BJ (cell line): Measurements from ENCODE around the gene SELENOV. TPM values are rescaled to one million over a fixed set of nuclear protein-coding genes. Genes with fewer than 3 reads are reported as not detected.

ENCODE experiments used
- CTCF ChIA-PET: fragments of 350-600 bp; formaldehyde crosslinking; extraction: SDS; loops from one replicate; lab custom pipeline; 2021; ENCODE audit warnings: antibody characterized with exemption, inconsistent platforms; lab: Yijun Ruan, JAX
- POLR2A ChIA-PET: fragments of 300-600 bp; sonication (Branson Sonifier 250); formaldehyde crosslinking; extraction: SDS; loops from one replicate; lab custom pipeline; 2021; ENCODE audit warnings: antibody characterized with exemption; lab: Charles Lee
- DNase-seq: peaks from one replicate; pipeline ENCODE4 v3.0.0-alpha.2; 2011; ENCODE audit warnings: low read depth
- H3K27me3 ChIP-seq: 2 replicates; pipeline ENCODE4 v1.6.0; 2011; ENCODE audit warnings: low read length; ENCODE audit not compliant: control insufficient read depth, insufficient read depth
- H3K36me3 ChIP-seq: 2 replicates; pipeline ENCODE4 v1.5.1; 2011; ENCODE audit warnings: low read length; ENCODE audit not compliant: control insufficient read depth, insufficient read depth
- H3K4me3 ChIP-seq: 2 replicates; pipeline ENCODE4 v1.5.1; 2011; ENCODE audit warnings: low read depth, mild to moderate bottlenecking, control low read depth, low read length
- polyA plus RNA-seq: library from polyadenylated mRNA; depleted of rRNA; stranded (reverse); fragments of >200 nt; gene quantifications from 2 replicates; pipeline ENCODE4 v1.2.3, GENCODE V29; 2011
- TF ChIP-seq, protein P1 (sequence below): IDR thresholded peaks from 2 replicates; pipeline ENCODE4 v1.5.1; 2011; ENCODE audit warnings: low read depth, mild to moderate bottlenecking, control low read depth, inconsistent platforms, low read length, moderate library complexity; ENCODE audit not compliant: insufficient read depth

The SELENOV gene
- polyA plus RNA-seq, 1 experiment, result not detected

- Histone ChIP-seq H3K36me3 (peaks cover 8% of the 10 kb centered on the region), H3K4me3 (peak overlapping the region; percentile 91), H3K27me3 (no peaks in the 10 kb centered on the region)
- TF ChIP-seq, protein P1, sequence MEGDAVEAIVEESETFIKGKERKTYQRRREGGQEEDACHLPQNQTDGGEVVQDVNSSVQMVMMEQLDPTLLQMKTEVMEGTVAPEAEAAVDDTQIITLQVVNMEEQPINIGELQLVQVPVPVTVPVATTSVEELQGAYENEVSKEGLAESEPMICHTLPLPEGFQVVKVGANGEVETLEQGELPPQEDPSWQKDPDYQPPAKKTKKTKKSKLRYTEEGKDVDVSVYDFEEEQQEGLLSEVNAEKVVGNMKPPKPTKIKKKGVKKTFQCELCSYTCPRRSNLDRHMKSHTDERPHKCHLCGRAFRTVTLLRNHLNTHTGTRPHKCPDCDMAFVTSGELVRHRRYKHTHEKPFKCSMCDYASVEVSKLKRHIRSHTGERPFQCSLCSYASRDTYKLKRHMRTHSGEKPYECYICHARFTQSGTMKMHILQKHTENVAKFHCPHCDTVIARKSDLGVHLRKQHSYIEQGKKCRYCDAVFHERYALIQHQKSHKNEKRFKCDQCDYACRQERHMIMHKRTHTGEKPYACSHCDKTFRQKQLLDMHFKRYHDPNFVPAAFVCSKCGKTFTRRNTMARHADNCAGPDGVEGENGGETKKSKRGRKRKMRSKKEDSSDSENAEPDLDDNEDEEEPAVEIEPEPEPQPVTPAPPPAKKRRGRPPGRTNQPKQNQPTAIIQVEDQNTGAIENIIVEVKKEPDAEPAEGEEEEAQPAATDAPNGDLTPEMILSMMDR, result no peak
- ChIA-PET CTCF (interaction anchor here (1.0 to 1.2 kb wide), 2 partner anchors 9 to 51 kb away, joined by 3 read pairs; partner anchors contain the start of gene EID2B), POLR2A (interaction anchor here (0.6 to 0.7 kb wide), 3 partner anchors 52 to 68 kb away, joined by 4 to 9 read pairs (median 5); no protein-coding TSS in a partner anchor)
- DNase-seq, result no peak
These were observed 33.8 kb upstream of the SELENOV start for GRCh38 chr19:39481229-39481545.

DNA sequence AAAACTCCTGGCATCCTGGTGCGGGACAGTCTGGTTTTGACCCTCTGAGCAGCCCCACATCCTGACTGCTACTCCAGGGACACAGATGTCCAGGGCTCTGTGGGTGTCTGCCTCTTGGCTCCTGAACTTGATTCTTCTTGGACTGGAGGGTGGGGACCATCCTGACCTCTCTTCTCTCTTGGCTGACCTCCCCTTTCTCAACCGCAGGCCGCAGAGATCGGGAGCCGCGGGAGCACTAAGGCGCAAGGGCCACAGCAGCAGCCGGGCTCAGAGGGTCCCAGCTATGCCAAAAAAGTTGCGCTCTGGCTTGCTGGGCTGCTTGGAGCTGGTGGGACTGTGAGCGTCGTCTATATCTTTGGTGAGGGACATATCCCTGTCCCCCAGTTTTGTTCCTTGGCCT is 33.3 kb upstream of the SELENOV start:
- POLR2A ChIA-PET, result no interaction called here
- TF ChIP-seq, protein P1, result no peak
- Histone ChIP-seq H3K36me3 (peaks cover 10% of the 10 kb centered on the region), H3K4me3 (peak overlapping the region; percentile 91), H3K27me3 (no peaks in the 10 kb centered on the region)
- CTCF ChIA-PET, result interaction anchor here (0.7 kb wide), 1 partner anchor 14 kb away, joined by 3 read pairs; no protein-coding TSS in a partner anchor
- no peak for DNase-seq

GRCh38 chr19:39483141-39483540 is 31.8 kb upstream of the SELENOV start:
- CTCF ChIA-PET, result no interaction called here
- H3K4me3 ChIP-seq, result no peak overlapping the region
- TF ChIP-seq, protein P1, result no peak
- H3K36me3 ChIP-seq, result peaks cover 17% of the 10 kb centered on the region
- no peaks in the 10 kb centered on the region for H3K27me3 ChIP-seq
- no peak for DNase-seq
- POLR2A ChIA-PET, result no interaction called here

DNA sequence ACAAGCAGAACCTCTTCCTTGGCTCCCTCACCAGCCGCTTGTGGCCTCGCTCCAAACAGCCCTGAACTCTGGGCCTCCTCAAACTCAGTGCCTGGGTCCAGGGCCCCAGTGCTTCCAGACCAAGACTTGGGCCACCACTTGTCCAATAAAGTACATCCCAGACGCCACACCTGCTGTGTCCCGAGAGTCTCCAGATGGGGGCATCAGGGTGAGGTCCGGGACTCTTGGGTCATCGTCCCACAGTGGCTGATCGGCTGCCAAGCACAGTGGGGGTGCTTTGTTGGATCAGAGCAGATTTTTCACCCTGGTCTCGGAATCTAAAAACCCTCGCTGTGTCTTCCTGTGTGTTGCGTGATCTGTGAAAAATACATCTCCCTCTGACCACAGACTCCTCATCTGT is 25.2 kb upstream of the SELENOV start:
- Histone ChIP-seq H3K36me3 (peaks cover 35% of the 10 kb centered on the region), H3K4me3 (no peak overlapping the region), H3K27me3 (no peaks in the 10 kb centered on the region)
- TF ChIP-seq, protein P1, result no peak
- ChIA-PET POLR2A (no interaction called here), CTCF (interaction anchor here (0.6 to 1.2 kb wide), 4 partner anchors 13 to 438 kb away, joined by 3 to 7 read pairs (median 4); partner anchors contain the start of gene EID2B)
- no peak for DNase-seq

- H3K4me3 ChIP-seq, result no peak overlapping the region
- ChIA-PET CTCF (interaction anchor here (1.2 to 1.7 kb wide), 2 partner anchors 11 to 16 kb away, joined by 4 to 6 read pairs; no protein-coding TSS in a partner anchor), POLR2A (no interaction called here)
- DNase-seq, result no peak
- TF ChIP-seq, protein P1, result no peak
- peaks cover 21% of the 10 kb centered on the region for H3K36me3 ChIP-seq
- no peaks in the 10 kb centered on the region for H3K27me3 ChIP-seq
These were observed 22.7 kb upstream of the SELENOV start for GRCh38 chr19:39492225-39492624.
